Dendritic cell treated with granulocyte-macrophage colony-stimulating factor and Interleukin-4, amounts not matched to agents 40 ng/mL and 50 ng/mL, for 4 days (primary cell): ENCODE data around the gene C6orf15.

Experiments used
- H3K27ac Mint-ChIP-seq: one replicate; pipeline ENCODE4 v1.8.0; 2022; ENCODE audit warnings: mild to moderate bottlenecking, mixed read lengths
- H3K27me3 Mint-ChIP-seq: one replicate; pipeline ENCODE4 v1.8.0; 2022; ENCODE audit warnings: mild to moderate bottlenecking, mixed read lengths
- H3K36me3 Mint-ChIP-seq: one replicate; pipeline ENCODE4 v1.8.0; 2022; ENCODE audit warnings: low read depth, mixed read lengths
- H3K4me1 Mint-ChIP-seq: one replicate; pipeline ENCODE4 v1.8.0; 2022; ENCODE audit warnings: low read depth, mixed read lengths
- H3K4me3 Mint-ChIP-seq: one replicate; pipeline ENCODE4 v1.8.0; 2022; ENCODE audit warnings: mild to moderate bottlenecking, moderate library complexity, mixed read lengths
- H3K9me3 Mint-ChIP-seq: one replicate; pipeline ENCODE4 v1.8.0; 2022; ENCODE audit warnings: mixed read lengths
- intact Hi-C: fragments of 100-400 bp; cut with micrococcal nuclease; formaldehyde crosslinking; loops from one replicate; pipeline ENCODE4 v1.15.0; 2022

Gene C6orf15

DNA sequence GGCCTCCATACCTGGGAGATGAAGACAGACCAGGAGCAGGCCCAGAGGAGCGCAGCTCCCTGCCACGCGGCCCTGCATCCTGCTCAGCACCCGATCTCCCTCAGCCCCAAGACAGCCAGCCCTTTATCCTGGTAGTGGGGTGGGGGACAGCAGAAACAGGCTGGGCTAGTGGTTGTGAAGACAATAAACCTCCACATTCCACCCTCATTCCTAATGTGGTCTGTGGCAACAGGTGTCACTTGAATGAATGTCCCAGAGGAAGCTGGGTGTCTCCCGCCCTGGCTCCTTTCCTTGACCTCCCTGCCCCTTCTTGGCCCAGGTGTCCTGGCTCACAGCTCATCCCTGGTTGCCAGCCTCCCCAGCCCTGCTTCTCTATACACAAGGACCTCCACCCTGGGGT lies at the start of gene C6orf15:
Gene C6orf15, minus strand, starts transcription at position 98 of the 400 bp plus-strand sequence. Its CDS starts 20 bp downstream, at position 78.
- Mint-ChIP-seq H3K4me1 (peaks cover 86% of the 10 kb centered on the region), H3K4me3 (no peak within 1 kb of the TSS), H3K27me3 (peaks cover 42% of the 10 kb centered on the region), H3K36me3 (no peaks in the 10 kb centered on the region), H3K9me3 (no peaks in the 10 kb centered on the region), H3K27ac (peak within 1 kb of the TSS; percentile 28)
- intact Hi-C loops: no loop called here

DNA sequence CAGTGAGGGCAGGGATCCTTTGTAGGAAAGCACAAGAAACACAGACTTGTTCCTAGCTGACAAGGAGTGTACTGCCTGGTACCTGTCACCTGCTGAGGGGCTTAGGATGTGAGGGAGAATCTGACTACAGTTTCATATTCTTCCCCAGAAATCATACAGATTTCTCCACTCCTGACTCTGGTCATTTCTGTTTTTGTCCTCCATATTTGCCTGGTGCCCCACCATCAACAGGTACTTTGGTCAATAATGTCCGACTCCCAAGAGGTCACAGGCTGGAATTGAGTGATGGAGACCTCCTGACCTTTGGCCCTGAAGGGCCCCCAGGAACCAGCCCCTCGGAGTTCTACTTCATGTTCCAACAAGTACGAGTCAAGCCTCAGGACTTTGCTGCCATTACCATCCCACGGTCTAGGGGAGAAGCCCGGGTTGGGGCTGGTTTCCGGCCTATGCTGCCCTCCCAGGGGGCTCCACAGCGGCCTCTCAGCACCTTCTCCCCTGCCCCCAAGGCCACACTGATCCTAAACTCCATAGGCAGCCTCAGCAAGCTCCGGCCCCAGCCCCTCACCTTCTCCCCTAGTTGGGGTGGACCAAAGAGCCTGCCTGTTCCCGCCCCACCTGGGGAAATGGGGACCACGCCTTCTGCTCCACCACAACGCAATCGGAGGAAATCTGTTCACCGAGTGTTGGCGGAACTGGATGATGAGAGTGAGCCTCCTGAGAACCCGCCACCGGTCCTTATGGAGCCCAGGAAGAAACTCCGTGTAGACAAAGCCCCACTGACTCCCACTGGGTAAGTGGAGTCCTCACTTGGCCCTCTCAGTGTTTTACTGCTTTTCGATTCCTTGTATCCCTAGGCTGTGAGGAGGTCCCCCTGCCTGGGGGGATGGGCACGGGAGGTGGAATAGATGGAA lies 49.1 kb upstream of the C6orf15 start:
- Mint-ChIP-seq H3K4me3 (no peak overlapping the region), H3K27ac (no peak overlapping the region), H3K4me1 (peaks cover 26% of the 10 kb centered on the region), H3K36me3 (no peaks in the 10 kb centered on the region), H3K9me3 (no peaks in the 10 kb centered on the region), H3K27me3 (no peaks in the 10 kb centered on the region)
- intact Hi-C loops: no loop called here

DNA sequence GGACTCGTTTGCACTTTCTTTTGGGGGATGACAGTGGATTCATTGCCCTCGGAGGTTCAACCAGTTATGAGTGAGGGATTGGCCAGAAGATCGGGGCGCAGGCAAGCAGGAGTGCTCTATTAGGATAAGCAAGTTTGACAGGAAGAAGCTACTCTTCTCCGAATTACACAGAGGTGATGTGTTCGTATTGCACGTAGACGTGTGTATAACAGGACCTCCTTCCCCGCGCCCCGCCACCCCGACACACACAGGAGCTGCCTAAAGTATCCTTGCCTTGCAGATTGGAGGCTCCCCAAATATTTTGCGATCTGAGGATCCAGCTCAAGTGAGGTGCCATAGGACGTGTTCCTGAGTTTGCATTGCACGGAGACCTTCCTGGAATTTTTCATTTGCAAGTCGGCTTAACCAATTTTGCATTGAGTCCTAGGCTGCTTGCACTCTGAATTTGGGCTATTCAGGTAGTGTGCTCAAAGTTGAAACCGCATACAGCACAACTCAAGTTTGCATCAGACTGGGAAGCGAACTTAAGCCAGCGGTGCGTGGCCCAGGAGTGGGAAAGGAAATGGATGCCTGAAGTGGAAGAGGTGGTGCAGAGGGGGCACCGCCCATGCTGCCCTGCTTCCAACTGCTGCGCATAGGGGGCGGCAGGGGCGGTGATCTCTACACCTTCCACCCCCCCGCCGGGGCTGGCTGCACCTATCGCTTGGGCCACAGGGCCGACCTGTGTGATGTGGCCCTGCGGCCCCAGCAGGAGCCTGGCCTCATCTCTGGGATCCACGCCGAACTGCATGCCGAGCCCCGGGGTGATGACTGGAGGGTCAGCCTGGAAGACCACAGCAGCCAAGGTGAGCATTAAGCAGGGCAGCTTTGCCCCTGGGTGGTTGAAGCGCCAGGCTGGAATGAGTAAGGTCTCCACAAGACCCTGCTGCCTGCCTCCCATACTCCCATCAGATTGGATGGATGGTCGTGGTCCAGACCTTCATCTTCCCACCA lies 46.8 kb upstream of the C6orf15 start:
- H3K9me3 Mint-ChIP-seq: no peaks in the 10 kb centered on the region
- peak overlapping the region; percentile 77 for H3K27ac Mint-ChIP-seq
- peaks cover 14% of the 10 kb centered on the region for H3K36me3 Mint-ChIP-seq
- peak overlapping the region; percentile 84 for H3K4me3 Mint-ChIP-seq
- no peaks in the 10 kb centered on the region for H3K27me3 Mint-ChIP-seq
- peaks cover 26% of the 10 kb centered on the region for H3K4me1 Mint-ChIP-seq
- intact Hi-C loops: no loop called here

DNA sequence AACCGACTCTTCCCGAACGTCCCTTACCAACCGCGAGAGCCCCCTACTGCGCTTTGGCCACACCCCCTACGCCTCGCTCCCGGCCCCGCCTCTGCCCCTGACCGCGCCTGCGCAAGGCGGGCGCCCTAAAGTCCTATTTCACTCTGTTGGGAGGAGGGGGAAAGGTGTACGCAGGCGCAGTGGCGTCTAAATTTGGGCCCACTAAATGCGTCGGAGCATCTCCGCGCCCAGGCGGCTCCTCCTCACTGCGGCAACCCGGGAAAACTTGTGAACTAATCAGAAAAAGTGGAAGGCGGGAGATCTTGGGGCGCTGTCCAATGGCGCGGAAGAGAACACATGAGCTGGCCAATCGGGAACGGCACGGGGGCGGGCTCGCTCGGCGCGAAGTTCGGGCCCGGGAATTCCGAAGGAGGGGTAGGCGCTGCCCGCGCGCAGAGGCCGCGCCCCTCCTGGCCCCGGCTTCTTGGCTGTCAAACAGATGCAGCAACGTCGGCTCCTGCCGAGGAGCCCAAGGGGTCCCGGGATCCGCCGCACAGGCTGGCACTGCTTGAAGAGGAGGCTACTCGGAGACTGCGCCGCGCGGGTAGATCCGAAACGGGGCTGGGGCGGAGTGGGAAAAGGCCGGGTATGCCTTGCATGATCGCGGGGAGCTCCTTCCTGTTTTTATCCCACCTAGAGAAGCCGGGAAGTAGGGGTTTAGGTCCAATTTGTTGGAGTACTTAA lies 45.9 kb upstream of the C6orf15 start, which contains the start of gene TCF19:
Gene TCF19, plus strand, starts transcription at position 450 of the 723 bp plus-strand sequence. CDS start 881 bp downstream, outside the sequence.
- peak within 1 kb of the TSS; percentile 77 for H3K27ac Mint-ChIP-seq
- H3K27me3 Mint-ChIP-seq: no peaks in the 10 kb centered on the region
- H3K9me3 Mint-ChIP-seq: no peaks in the 10 kb centered on the region
- peaks cover 26% of the 10 kb centered on the region for H3K4me1 Mint-ChIP-seq
- peaks cover 15% of the 10 kb centered on the region for H3K36me3 Mint-ChIP-seq
- peak within 1 kb of the TSS; percentile 84 for H3K4me3 Mint-ChIP-seq
- intact Hi-C loops: no loop called here

DNA sequence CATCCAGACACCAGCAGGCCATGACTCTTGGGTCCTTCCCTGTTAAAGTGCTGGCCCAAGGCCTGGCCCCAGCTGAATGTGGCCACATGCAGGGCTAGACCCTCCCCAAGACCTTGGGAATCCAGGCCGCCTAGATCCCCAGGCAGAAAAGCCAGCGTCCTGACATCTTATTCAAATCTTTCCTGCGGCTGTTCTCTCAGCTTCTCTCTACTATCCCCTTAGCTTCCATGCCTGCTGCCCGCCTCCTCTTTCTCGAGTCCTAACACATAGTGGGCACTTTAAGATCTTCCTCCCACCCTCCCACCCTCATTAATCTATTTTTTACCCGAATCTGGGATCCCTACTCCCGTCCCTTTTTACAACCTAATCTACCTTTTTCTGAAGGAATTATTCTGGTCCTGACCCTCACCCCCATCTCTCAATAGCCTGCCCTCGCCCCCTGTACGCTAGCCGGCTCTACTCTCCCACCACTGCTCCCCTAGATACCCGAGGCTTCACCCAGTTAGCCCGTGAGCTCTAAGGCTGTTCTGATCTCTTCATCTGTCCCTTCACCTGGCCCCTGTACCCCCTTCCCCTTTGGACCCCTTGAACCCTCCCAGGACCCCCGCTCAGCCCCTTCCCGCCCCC lies 45.3 kb upstream of the C6orf15 start, which contains the start of gene CCHCR1:
Gene CCHCR1, minus strand, starts transcription at position 290 of the 627 bp plus-strand sequence. Its CDS starts 202 bp downstream, at position 88.
- H3K4me1 Mint-ChIP-seq: peaks cover 26% of the 10 kb centered on the region
- no peaks in the 10 kb centered on the region for H3K9me3 Mint-ChIP-seq
- H3K27me3 Mint-ChIP-seq: no peaks in the 10 kb centered on the region
- peaks cover 15% of the 10 kb centered on the region for H3K36me3 Mint-ChIP-seq
- intact Hi-C loops: no loop called here
- peak within 1 kb of the TSS; percentile 84 for H3K4me3 Mint-ChIP-seq
- H3K27ac Mint-ChIP-seq: peak within 1 kb of the TSS; percentile 77

DNA sequence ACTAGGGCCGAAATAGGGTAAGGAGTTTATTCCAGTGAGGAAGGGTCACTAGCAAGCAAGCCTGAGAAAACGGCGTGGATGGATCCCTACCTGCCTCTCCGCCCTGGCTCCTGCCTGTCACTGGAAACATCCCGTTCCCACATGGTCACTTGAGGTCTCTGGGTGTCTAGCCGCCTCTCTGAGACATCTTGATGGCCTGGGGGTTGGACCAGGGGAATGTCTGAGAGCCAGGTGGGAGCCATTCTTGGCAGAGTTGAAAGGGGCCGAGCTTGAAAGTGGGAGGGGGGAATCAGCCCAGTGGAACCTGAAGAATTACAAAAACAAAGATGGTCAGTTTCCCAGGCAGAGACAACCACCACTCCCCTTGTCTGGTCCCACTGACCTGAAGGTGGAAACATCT lies 44.3 kb upstream of the C6orf15 start:
- peaks cover 26% of the 10 kb centered on the region for H3K4me1 Mint-ChIP-seq
- H3K9me3 Mint-ChIP-seq: no peaks in the 10 kb centered on the region
- intact Hi-C loops: no loop called here
- no peak overlapping the region for H3K4me3 Mint-ChIP-seq
- H3K36me3 Mint-ChIP-seq: peaks cover 15% of the 10 kb centered on the region
- no peaks in the 10 kb centered on the region for H3K27me3 Mint-ChIP-seq
- H3K27ac Mint-ChIP-seq: no peak overlapping the region

DNA sequence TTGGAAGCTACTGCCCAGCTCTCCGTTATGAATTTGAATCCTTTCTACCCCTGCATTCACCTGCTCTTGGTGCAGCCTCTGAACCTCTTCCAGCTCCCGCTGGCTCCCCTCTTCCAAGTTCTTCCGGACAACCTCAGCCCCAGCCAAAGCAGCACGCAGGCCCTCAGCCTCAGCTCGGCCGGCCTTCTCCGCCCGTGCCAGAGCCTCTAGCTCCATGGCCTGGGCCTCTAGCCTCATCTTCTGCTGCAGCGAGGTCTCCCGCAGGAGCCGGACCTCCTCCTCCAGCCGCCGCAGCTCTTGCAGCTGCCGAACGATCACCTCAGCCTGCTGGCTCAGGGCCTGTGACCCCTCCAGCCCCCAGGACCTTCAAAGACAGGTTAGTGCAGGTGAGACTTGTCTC lies 42.1 kb upstream of the C6orf15 start:
- H3K36me3 Mint-ChIP-seq: peaks cover 37% of the 10 kb centered on the region
- no peaks in the 10 kb centered on the region for H3K9me3 Mint-ChIP-seq
- H3K27ac Mint-ChIP-seq: no peak overlapping the region
- peaks cover 22% of the 10 kb centered on the region for H3K4me1 Mint-ChIP-seq
- H3K27me3 Mint-ChIP-seq: no peaks in the 10 kb centered on the region
- no peak overlapping the region for H3K4me3 Mint-ChIP-seq
- intact Hi-C loops: no loop called here

DNA sequence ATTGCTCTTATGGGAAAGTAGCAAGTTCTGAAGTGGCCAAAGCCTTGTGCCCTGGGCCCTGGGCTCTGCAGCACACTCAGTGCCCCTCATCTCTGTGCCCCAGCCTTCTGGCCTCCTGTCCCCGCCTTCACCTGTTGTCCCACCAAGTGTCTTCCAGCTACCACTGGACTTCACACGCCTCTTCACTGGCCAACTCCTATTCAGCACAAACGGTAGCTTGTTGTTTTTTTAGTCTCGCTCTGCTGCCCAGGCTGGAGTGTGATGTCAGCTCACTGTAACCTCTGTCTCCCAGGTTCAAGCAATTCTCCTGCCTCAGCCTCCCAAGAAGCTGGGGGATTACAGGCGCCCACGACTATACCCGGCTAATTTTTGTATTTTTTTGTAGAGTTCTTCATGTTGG lies 40.4 kb upstream of the C6orf15 start:
- Mint-ChIP-seq H3K4me1 (peaks cover 10% of the 10 kb centered on the region), H3K9me3 (no peaks in the 10 kb centered on the region), H3K4me3 (no peak overlapping the region), H3K36me3 (peaks cover 46% of the 10 kb centered on the region), H3K27ac (no peak overlapping the region), H3K27me3 (no peaks in the 10 kb centered on the region)
- intact Hi-C loops: no loop called here

DNA sequence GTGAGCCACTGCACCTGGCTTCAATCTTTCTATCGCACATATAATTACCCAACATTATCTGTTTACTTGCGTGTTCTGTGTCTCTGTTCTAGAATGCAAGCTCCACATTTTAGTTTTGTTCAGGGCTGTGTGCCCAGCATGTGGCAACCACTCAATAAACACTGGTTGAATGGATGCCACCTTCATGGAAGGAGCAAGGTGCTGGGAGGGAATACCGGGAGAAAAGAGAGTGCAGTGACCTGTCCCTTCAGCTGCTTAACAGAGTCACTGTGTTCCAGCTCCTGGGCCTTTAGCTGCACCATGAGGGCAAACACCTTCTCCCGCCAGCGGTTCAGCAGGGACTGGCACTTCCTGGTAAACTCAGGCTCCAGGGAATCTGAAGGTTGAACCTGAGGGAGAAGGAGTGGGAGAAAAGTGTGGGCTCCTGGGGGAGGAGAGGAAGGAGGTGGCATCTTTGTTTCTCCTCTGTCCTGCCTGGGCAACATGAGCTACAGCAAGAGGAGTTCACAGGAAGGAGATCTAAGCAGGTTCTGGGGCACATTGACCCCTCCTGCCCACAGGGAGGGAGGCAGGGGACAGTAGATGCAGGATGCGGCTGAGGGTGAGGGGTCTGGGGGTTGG lies 37.6 kb upstream of the C6orf15 start:
- H3K27me3 Mint-ChIP-seq: no peaks in the 10 kb centered on the region
- no peaks in the 10 kb centered on the region for H3K9me3 Mint-ChIP-seq
- no peak overlapping the region for H3K27ac Mint-ChIP-seq
- no peak overlapping the region for H3K4me3 Mint-ChIP-seq
- intact Hi-C loops: no loop called here
- peaks cover 49% of the 10 kb centered on the region for H3K36me3 Mint-ChIP-seq
- no peaks in the 10 kb centered on the region for H3K4me1 Mint-ChIP-seq

DNA sequence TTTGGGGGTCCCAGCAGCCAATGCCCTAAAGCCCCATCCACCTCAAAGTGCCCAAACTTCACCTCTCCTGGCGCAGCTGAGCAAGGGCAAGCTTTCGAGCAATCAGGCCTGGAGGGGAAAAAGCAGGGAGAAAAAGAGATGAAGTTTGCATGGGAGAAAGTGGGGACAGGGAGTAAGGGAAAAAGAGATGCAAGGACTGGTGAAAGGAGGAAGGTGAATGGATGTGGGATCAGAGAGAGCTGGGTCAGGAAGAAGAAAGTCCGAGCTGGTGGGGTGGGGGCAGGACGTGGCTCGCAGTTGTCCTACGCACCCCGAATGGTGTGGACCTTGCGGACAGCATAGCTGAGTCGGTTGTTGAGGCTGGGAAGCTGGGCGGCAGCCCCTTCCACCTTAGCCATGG lies 33.0 kb upstream of the C6orf15 start:
- Mint-ChIP-seq H3K36me3 (peaks cover 50% of the 10 kb centered on the region), H3K27me3 (no peaks in the 10 kb centered on the region), H3K27ac (no peak overlapping the region), H3K9me3 (no peaks in the 10 kb centered on the region), H3K4me1 (no peaks in the 10 kb centered on the region), H3K4me3 (no peak overlapping the region)
- intact Hi-C loops: no loop called here

DNA sequence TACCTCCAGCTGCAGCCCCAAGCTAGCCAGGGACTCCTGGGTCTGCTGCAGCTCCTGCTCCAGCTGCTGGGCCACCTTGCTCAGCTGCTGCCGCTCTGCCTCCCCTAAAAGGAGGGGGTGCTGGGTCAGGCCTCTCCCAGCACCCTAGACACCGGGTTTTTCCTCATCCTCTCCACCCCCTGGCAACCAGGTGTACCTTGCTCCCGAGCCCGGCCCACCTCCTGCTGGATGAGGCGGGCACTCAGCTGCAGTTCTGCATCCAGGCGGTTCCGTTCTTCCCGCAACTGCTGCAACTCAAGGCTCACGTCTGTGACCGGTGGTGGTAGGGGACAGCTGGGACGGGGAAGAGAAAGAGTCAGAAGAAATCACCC lies 32.6 kb upstream of the C6orf15 start:
- peaks cover 46% of the 10 kb centered on the region for H3K36me3 Mint-ChIP-seq

DNA sequence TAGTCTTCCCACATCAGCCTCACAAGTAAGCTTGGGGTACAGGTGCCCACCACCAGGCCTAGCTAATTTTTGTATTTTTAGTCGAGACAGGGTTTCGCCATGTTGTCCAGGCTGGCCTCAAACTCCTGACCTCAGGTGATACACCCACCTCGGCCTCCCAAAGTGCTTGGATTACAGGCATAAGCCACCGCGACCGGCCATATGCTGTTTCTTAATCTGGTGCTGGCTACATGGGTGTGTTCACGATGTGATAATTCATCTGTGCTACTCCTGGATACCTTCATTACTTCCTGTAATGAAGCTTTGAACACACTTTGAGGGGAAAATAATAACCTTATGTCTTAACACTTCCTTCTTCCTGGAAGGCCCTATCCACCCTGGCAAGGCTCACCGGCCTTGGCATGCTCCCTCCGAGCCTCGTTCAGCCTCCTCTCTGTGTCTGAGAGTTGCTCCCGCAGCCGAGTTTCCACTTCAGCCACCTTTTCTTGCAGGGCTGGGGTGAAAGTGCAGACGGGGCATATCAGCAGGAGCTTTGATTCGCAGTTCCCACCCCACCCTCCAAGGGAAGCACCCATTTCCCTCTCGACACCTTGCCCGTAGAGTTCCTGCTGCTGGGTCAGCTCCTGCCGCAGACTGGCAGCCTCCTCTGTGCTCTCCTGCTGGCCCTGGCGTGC lies 32.1 kb upstream of the C6orf15 start:
- H3K9me3 Mint-ChIP-seq: no peaks in the 10 kb centered on the region
- no peaks in the 10 kb centered on the region for H3K27me3 Mint-ChIP-seq
- no peak overlapping the region for H3K27ac Mint-ChIP-seq
- no peaks in the 10 kb centered on the region for H3K4me1 Mint-ChIP-seq
- peaks cover 41% of the 10 kb centered on the region for H3K36me3 Mint-ChIP-seq
- intact Hi-C loops: no loop called here
- H3K4me3 Mint-ChIP-seq: no peak overlapping the region

More for the DNA sequence above, 32.6 kb upstream of the C6orf15 start:
- no peaks in the 10 kb centered on the region for H3K27me3 Mint-ChIP-seq
- H3K27ac Mint-ChIP-seq: no peak overlapping the region
- intact Hi-C loops: no loop called here
- H3K9me3 Mint-ChIP-seq: no peaks in the 10 kb centered on the region
- no peak overlapping the region for H3K4me3 Mint-ChIP-seq
- H3K4me1 Mint-ChIP-seq: no peaks in the 10 kb centered on the region
